Muscle layer of duodenum (tissue), 2 donors: ENCODE data around the gene OPN1LW.

Experiments
- H3K27ac ChIP-seq: one replicate; pipeline ENCODE4 v1.7.0; 2013; ENCODE audit warnings: mild to moderate bottlenecking, low read length
- H3K27me3 ChIP-seq: one replicate; pipeline ENCODE4 v1.7.0; 2013; ENCODE audit warnings: low read depth, mild to moderate bottlenecking, control low read depth, low read length
- H3K36me3 ChIP-seq, 2 donors: one replicate each; pipeline ENCODE4 v1.7.0; 2013; ENCODE audit warnings: low read length in 2 of 2, control low read depth in 1 of 2, mild to moderate bottlenecking in 1 of 2; ENCODE audit not compliant: insufficient read depth in 2 of 2, control insufficient read depth in 1 of 2
- H3K4me1 ChIP-seq, 2 donors: one replicate each; pipeline ENCODE4 v1.7.0; 2013; ENCODE audit warnings: low read length in 2 of 2, mild to moderate bottlenecking in 2 of 2, control low read depth in 1 of 2, moderate library complexity in 1 of 2; ENCODE audit not compliant: insufficient read depth in 2 of 2, control insufficient read depth in 1 of 2
- H3K4me3 ChIP-seq, 2 donors: one replicate each; pipeline ENCODE4 v1.7.0; 2013; ENCODE audit warnings: low read length in 2 of 2, low read depth in 1 of 2, mild to moderate bottlenecking in 1 of 2
- H3K9me3 ChIP-seq, 2 donors: one replicate each; pipeline ENCODE4 v1.7.0; 2013; ENCODE audit warnings: low read length in 2 of 2, control low read depth in 1 of 2, mild to moderate bottlenecking in 1 of 2; ENCODE audit not compliant: control insufficient read depth in 1 of 2
- donor health status: healthy.

OPN1LW gene

GRCh38 chrX:154116426-154117211, 27.4 kb upstream of the OPN1LW start:
- Histone ChIP-seq H3K4me3 (no peak overlapping the region), H3K36me3 (no peaks in the 10 kb centered on the region), H3K9me3 (no peaks in the 10 kb centered on the region), H3K4me1 (no peaks in the 10 kb centered on the region), H3K27ac (no peak overlapping the region), H3K27me3 (no peaks in the 10 kb centered on the region)

GRCh38 chrX:154117566-154117965, 26.5 kb upstream of the OPN1LW start:
- H3K27me3 ChIP-seq = no peaks in the 10 kb centered on the region
- H3K9me3 ChIP-seq = no peaks in the 10 kb centered on the region
- no peak overlapping the region for H3K27ac ChIP-seq
- H3K4me3 ChIP-seq = no peak overlapping the region
- no peaks in the 10 kb centered on the region for H3K36me3 ChIP-seq
- H3K4me1 ChIP-seq = no peaks in the 10 kb centered on the region

- no peaks in the 10 kb centered on the region for H3K9me3 ChIP-seq
- H3K27me3 ChIP-seq = no peaks in the 10 kb centered on the region
- no peaks in the 10 kb centered on the region for H3K4me1 ChIP-seq
- H3K4me3 ChIP-seq = no peak overlapping the region
- H3K27ac ChIP-seq = no peak overlapping the region
- no peaks in the 10 kb centered on the region for H3K36me3 ChIP-seq
Measured at GRCh38 chrX:154120567-154120966, 23.5 kb upstream of the OPN1LW start.

- Histone ChIP-seq H3K4me3 (no peak overlapping the region), H3K4me1 (no peaks in the 10 kb centered on the region), H3K27me3 (no peaks in the 10 kb centered on the region), H3K36me3 (no peaks in the 10 kb centered on the region), H3K27ac (no peak overlapping the region), H3K9me3 (no peaks in the 10 kb centered on the region)
Measured at GRCh38 chrX:154121207-154121606, 22.8 kb upstream of the OPN1LW start.

GRCh38 chrX:154121961-154122360, 22.1 kb upstream of the OPN1LW start:
- Histone ChIP-seq H3K27me3 (no peaks in the 10 kb centered on the region), H3K4me3 (no peak overlapping the region), H3K9me3 (no peaks in the 10 kb centered on the region), H3K4me1 (no peaks in the 10 kb centered on the region), H3K27ac (no peak overlapping the region), H3K36me3 (no peaks in the 10 kb centered on the region)

GRCh38 chrX:154123241-154124219, 20.5 kb upstream of the OPN1LW start:
- no peaks in the 10 kb centered on the region for H3K27me3 ChIP-seq
- no peaks in the 10 kb centered on the region for H3K36me3 ChIP-seq
- H3K4me1 ChIP-seq = no peaks in the 10 kb centered on the region
- no peak overlapping the region for H3K4me3 ChIP-seq
- no peak overlapping the region for H3K27ac ChIP-seq
- no peaks in the 10 kb centered on the region for H3K9me3 ChIP-seq

- H3K4me1 ChIP-seq = no peaks in the 10 kb centered on the region
- H3K27ac ChIP-seq = no peak overlapping the region
- H3K36me3 ChIP-seq = no peaks in the 10 kb centered on the region
- no peaks in the 10 kb centered on the region for H3K27me3 ChIP-seq
- no peak overlapping the region for H3K4me3 ChIP-seq
- no peaks in the 10 kb centered on the region for H3K9me3 ChIP-seq
Measured at GRCh38 chrX:154125391-154126040, 18.5 kb upstream of the OPN1LW start.

- Histone ChIP-seq H3K4me1 (no peaks in the 10 kb centered on the region), H3K36me3 (no peaks in the 10 kb centered on the region), H3K4me3 (no peak overlapping the region), H3K9me3 (no peaks in the 10 kb centered on the region), H3K27me3 (no peaks in the 10 kb centered on the region), H3K27ac (no peak overlapping the region)
Measured at GRCh38 chrX:154126101-154126500, 17.9 kb upstream of the OPN1LW start.

- H3K27me3 ChIP-seq = no peaks in the 10 kb centered on the region
Measured at GRCh38 chrX:154131955-154132354, 12.1 kb upstream of the OPN1LW start.

GRCh38 chrX:154132366-154132765, 11.7 kb upstream of the OPN1LW start:
- Histone ChIP-seq H3K36me3 (no peaks in the 10 kb centered on the region), H3K4me3 (no peak overlapping the region), H3K9me3 (no peaks in the 10 kb centered on the region), H3K4me1 (no peaks in the 10 kb centered on the region), H3K27me3 (no peaks in the 10 kb centered on the region), H3K27ac (no peak overlapping the region)

More at GRCh38 chrX:154131955-154132354, 12.1 kb upstream of the OPN1LW start:
- Histone ChIP-seq H3K27ac (no peak overlapping the region), H3K4me3 (no peak overlapping the region), H3K9me3 (no peaks in the 10 kb centered on the region), H3K4me1 (no peaks in the 10 kb centered on the region), H3K36me3 (no peaks in the 10 kb centered on the region)
